ENCODE measurements around the gene GPRC5D.

The GPRC5D gene

GRCh38 chr12:12933742-12934141 lies 18.2 kb downstream of the GPRC5D start:
- no peak for DNase-seq

GRCh38 chr12:12930633-12931219 lies 21.2 kb downstream of the GPRC5D start:
- DNase-seq, result no peak

GRCh38 chr12:12929696-12930095 lies 22.3 kb downstream of the GPRC5D start:
- DNase-seq, result no peak

- DNase-seq, result peak; percentile 88
These were observed 24.5 kb downstream of the GPRC5D start for GRCh38 chr12:12927211-12928079.

GRCh38 chr12:12926571-12927071 lies 25.3 kb downstream of the GPRC5D start:
- DNase-seq, result peak; percentile 43

- DNase-seq, result no peak
These were observed 26.6 kb downstream of the GPRC5D start for GRCh38 chr12:12925388-12925787.

- no peak for DNase-seq
These were observed 27.8 kb downstream of the GPRC5D start for GRCh38 chr12:12924169-12924568.

GRCh38 chr12:12922978-12923377 lies 29.0 kb downstream of the GPRC5D start:
- DNase-seq, result no peak

GRCh38 chr12:12922191-12922616 lies 29.8 kb downstream of the GPRC5D start:
- DNase-seq, result no peak

GRCh38 chr12:12919666-12920435 lies 32.1 kb downstream of the GPRC5D start:
- no peak for DNase-seq

GRCh38 chr12:12918781-12919389 lies 33.1 kb downstream of the GPRC5D start:
- DNase-seq, result no peak

GRCh38 chr12:12917517-12917916 lies 34.5 kb downstream of the GPRC5D start:
- DNase-seq, result no peak

GRCh38 chr12:12916135-12916944 lies 35.6 kb downstream of the GPRC5D start:
- peak; percentile 77 for DNase-seq

GRCh38 chr12:12915656-12916055 lies 36.3 kb downstream of the GPRC5D start:
- peak; percentile 22 for DNase-seq

- DNase-seq, result no peak
These were observed 39.3 kb downstream of the GPRC5D start for GRCh38 chr12:12912711-12913110.

- no peak for DNase-seq
These were observed 42.0 kb downstream of the GPRC5D start for GRCh38 chr12:12909995-12910420.

- DNase-seq, result no peak
These were observed 42.6 kb downstream of the GPRC5D start for GRCh38 chr12:12909228-12909994.

- DNase-seq, result no peak
These were observed 43.3 kb downstream of the GPRC5D start for GRCh38 chr12:12908711-12909110.

- DNase-seq, result no peak
These were observed 43.7 kb downstream of the GPRC5D start for GRCh38 chr12:12908252-12908651.

GRCh38 chr12:12907552-12907951 lies 44.4 kb downstream of the GPRC5D start:
- no peak for DNase-seq

Measured in NCI-H69 (cell line).